NCI-H748 (cell line): ENCODE measurements around the gene NABP2.
A peak's percentile ranks its signal among the peaks of the same experiment; 100 is the strongest.
"Not testable (repeated sequence)": the region's sequence is repeated elsewhere in the genome, so short reads cannot be mapped to it uniquely, and the experiment has no call there.

Source experiments
- DNase-seq: peaks from one replicate; lab custom pipeline; 2025; ENCODE audit not compliant: unreplicated experiment; lab: John Stamatoyannopoulos, UW

NABP2 gene

GRCh38 chr12:56243731-56244181 lies 19.6 kb downstream of the NABP2 start:
- DNase-seq = no peak

DNA sequence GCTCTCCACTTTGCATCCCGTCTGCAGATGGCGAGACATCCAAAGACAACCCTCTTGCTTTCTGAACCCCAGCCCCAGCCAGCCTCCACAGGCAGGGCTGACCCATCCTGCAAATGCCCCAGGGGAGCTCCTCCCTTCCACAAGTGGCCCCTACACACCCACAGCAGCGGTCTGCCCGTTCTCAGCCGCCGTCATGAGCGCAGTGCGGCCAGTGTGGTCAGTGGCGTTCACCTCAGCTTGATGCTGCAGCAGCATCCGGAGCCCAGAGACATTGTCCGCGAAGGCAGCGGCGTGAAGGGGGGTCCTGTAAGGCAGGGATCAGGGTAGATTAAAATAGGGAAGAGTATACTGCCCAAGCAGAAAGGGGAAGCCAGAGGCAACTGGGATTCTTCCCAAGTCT lies 20.4 kb downstream of the NABP2 start:
- DNase-seq = no peak

- DNase-seq = no peak
Observed at GRCh38 chr12:56247923-56248322, 23.8 kb downstream of the NABP2 start.

- DNase-seq = no peak
Observed at GRCh38 chr12:56248711-56249110, 24.6 kb downstream of the NABP2 start.

DNA sequence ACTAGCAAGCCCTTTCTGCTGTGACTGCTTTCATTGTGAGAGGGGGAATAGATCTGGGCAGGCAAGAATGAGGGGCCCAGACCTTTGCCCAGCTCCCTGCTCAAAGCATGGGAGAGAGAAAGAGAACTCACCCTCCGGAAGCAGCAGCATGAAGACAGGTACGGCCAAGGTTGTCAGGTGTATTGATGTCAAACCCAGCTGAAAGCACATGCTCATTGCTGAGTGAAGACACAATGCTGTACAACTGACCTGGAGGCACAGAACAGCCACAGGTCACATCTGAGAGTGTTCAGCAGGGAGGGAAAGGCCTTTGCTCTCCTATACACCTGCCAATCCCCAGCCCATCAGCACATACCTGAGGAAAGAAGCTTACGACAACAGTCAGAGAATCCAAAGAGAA lies 28.5 kb downstream of the NABP2 start:
- DNase-seq = no peak

DNA sequence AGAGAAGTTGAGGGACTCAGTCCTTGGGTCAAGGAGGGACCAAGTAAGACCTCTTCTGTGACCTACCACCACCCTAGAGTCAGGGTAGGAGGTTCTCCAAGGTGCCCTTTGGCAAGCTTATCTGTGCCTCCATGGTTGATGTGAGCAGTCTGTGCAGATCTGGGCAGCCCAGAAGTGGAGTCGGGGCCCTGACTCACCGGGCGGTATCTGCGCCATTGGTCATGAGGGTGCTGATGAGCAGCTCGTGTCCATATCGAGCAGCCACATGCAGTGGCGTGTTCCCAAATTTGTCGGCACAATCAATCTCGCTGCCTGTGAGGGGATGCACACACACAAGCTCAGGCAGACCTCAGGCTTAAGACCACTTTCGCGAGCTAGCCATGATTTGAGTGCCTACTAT lies 28.9 kb downstream of the NABP2 start:
- DNase-seq = no peak

DNA sequence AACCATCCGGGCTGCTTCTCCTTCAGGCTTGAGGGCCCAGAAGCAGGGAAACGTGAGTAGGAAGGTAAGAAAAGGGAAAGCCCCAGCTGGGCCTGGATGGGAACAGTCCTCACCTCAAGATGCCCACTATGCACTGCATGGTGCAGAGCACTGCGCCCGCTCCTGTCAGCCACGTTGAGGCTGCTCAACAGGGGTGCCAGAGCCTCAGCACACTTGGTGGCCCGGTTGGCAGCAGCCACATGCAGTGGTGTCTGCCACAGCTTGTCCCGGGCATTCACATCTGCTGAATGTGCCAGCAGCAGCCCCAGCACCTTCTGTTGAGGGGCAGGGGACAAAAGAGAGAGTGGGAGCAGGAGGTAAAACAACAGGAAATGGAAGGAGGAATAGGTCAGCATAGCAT lies 31.5 kb downstream of the NABP2 start:
- no peak for DNase-seq

DNA sequence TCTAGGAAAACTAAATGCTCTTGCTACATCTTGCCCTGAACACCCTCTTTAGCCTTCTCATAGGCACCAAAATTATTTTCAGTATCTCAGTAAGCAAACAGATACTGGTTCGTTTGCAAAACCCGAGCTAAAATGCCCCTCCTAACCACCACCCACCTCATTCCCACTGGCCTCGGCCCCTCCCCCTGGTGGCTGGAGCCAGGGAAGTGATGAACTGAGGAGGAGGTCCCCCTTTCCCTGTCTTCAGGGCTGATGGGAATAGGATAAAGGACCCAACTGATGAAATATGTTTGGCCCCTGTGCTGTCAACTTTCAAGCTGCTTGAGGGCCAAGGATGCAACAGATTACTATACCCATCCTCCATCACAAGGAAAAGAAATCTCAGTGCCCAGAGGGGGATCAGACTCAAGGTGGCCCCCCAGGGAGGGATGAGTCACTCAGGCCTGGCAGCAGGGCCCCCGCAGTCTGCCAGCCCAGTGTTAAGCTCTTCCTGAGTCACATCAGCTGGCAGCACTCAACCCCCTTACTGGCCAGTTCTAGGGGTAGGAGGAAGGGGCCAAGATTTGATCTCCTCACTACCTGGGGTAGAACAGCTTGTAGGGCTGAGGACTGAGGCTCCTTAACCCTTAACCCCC lies 32.3 kb downstream of the NABP2 start:
- no peak for DNase-seq

- no peak for DNase-seq
Observed at GRCh38 chr12:56257071-56257470, 32.9 kb downstream of the NABP2 start.

DNA sequence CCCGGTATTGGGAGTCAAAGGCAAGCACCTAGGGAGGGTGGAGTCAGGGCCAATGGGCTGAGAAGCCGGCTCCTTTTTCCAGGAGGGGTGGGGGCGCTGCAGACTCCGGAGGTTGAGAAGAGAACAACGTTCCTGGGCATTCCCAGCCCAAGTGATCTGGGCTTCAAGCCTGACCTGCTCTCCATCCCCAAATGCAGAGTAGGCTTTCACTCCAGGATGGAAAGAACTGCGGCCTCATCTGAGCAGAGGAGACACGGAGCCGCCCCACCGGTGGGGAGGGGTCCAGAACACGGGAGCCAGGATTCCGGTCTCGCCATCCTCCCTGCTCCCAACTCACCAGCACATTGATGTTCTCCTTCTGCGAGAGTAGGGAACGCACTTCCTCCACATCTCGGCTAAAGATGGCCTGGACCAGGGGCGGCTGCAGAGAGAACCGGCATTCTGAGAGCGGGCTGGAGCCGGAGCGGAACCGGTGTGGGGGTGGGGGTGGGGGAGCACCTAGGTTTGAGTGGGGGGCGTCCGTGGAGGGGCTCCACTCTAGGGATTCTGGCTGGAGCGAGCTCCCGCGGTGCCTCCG lies 33.4 kb downstream of the NABP2 start:
- peak; percentile 66 for DNase-seq

GRCh38 chr12:56258068-56258819 lies 34.1 kb downstream of the NABP2 start, which contains the start of gene ANKRD52:
Gene ANKRD52 (minus strand): TSS chr12:56258384. CDS start chr12:56258269, 115 bp downstream.
- DNase-seq = peak; percentile 81

- DNase-seq = no peak
Observed at GRCh38 chr12:56258820-56259183, 34.7 kb downstream of the NABP2 start.

DNA sequence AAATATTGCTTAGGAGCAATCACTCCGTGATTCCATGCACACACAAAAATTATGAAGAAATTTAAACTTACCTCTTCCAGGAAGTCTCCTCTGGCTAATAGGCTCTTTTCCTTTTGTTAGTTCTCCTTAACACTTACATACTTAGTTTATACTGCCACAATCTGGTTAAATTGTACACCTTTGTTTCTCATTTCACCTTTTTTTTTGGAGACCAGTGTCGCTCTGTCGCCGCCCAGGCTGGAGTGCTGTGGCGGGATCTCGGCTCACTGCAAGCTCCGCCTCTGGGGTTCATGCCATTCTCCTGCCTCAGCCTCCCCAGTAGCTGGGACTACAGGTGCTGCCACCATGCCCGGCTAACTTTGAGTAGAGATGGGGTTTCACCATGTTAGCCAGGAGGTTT lies 36.2 kb downstream of the NABP2 start:
- no peak for DNase-seq

GRCh38 chr12:56260921-56261320 lies 36.8 kb downstream of the NABP2 start:
- DNase-seq = no peak

DNA sequence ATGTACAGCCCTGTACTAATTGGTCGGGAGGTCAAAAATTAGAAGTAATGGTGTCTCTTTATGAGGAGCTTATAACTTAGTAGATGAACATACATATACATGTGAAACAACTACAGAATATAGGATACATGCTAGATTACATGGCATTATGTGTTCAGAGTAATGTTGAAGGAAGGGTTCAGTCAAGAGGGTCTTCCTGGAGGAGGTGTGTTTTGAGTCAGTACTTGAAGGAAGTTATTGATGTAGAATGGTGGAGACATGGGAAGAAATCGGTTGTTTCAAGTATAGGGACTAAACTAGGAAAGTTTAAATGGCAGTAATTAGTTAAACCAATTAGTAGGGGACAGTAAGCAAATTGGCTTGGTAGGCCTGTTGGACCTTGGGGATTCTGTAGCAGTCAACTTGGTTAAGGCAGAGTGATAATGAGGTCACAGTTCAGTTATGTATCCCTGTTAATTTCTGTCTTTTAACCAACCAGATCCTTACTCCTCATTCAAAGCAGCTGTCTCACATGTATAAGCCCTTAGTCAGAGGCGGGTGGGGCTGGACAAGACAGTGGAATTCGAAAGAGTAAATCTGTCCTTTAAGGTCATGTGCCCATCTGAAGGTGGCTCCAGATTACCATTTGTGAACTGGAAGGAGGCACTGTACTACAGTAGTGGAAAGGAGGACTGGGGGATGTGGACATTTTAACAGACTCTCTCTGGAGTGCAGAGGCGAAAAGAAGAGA lies 37.5 kb downstream of the NABP2 start:
- DNase-seq = no peak

- DNase-seq = not testable (repeated sequence)
Observed at GRCh38 chr12:56262955-56263354, 38.8 kb downstream of the NABP2 start.

DNA sequence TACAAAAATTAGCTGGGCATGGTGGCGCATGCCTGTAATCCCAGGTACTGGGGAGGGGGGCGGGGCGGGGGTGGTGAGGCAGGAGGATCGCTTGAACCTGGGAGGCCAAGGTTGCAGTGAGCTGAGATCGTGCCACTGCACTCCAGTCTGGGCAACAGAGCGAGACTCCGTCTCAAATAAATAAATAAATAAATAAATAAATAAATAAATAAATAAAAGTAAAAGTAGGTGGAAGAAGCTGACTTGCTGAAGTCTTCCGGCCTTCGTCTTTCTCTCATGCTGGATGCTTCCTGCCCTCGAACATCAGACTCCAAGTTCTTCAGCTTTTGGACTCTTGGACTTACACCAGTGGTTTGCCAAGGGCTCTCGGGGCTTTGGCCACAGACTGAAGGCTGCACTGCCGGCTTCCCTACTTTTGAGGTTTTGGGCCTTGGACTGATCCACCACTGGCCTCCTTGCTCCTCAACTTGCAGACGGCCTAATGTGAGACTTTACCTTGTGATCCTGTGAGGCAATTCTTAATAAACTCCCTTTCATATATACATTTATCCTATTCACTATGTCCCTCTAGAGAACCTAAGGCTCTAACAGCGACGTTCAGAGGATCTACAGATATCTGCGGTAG lies 42.0 kb downstream of the NABP2 start:
- DNase-seq = not testable (repeated sequence)

GRCh38 chr12:56266693-56267442 lies 42.7 kb downstream of the NABP2 start, which contains the start of gene COQ10A:
Gene COQ10A (plus strand): TSS chr12:56266942. CDS start chr12:56267119, 177 bp downstream.
- DNase-seq = peak; percentile 93

DNA sequence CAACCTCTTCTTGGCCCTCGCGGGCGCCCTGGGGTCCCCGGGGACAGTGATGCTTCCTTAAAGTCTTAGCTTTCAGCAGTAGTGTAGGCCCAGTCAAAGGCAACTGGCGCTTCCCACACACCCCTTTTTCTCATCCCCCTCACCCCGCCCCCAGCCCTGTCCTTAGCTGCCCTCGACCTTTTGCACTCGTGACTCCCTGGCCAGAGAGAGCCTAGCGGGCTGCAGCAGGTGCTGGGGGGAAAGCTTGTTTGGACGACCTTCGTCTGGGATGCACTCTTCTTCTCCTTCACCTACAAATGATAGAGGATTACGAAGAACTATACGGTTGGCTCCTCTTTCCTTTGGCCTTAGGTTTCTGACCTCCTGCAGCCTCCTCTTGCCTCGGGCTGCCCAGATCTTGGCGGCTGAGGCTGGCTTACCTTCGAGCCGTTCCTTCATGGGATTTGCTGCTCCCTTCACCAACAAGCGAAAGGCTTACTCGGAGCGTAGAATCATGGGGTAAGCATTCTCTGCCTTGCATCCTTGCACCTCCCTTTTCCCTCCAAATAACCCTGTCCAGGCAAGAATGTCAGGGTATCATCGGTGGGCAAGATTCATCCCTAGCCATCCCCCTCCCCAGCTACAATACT lies 43.4 kb downstream of the NABP2 start:
- DNase-seq = peak; percentile 29

DNA sequence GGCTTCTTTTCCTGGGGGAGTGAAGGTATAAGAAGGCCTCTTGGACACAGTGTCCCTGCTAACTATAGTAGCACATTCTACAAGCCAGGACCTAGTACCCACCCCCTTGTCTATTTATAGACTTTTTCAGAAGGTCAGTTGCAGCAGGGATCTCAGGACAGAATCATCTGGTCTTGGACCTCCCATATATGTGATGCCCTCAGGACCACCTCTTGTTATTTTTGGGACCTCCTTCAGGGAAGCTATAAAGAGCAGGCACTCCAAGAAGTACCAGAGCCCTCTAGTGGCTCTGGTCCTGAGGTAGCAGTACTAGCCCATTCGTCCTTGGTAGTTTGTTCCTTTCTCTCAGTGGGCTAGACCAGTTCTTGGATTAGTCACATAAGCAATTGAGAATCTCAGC lies 46.9 kb downstream of the NABP2 start:
- peak; percentile 9 for DNase-seq
